BE2C (cell line): ENCODE data around the gene PRAMEF20.
"Not testable (repeated sequence)": the region's sequence is repeated elsewhere in the genome, so short reads cannot be mapped to it uniquely, and the experiment has no call there.

Experiments
- DNase-seq: peaks from one replicate; pipeline ENCODE4 v3.0.0-alpha.2; 2020
- H3K27me3 ChIP-seq: fragments of 250-450 bp; sonication (Bioruptor Pico); 2 replicates; pipeline ENCODE4 v1.5.1; 2020; ENCODE audit warnings: mild to moderate bottlenecking
- H3K36me3 ChIP-seq: fragments of 250-450 bp; sonication (Bioruptor Pico); 2 replicates; pipeline ENCODE4 v1.5.1; 2020; ENCODE audit warnings: mild to moderate bottlenecking
- H3K4me1 ChIP-seq: fragments of 250-450 bp; sonication (Bioruptor Pico); 2 replicates; pipeline ENCODE4 v1.5.1; 2020
- H3K4me3 ChIP-seq: 2 replicates; pipeline ENCODE4 v1.5.1; 2011; ENCODE audit warnings: low read depth, low read length
- H3K9me3 ChIP-seq: fragments of 250-450 bp; sonication (Bioruptor Pico); 2 replicates; pipeline ENCODE4 v1.5.1; 2020
- CTCF ChIP-seq: IDR thresholded peaks from 2 replicates; pipeline ENCODE4 v1.5.1; 2012; ENCODE audit warnings: mild to moderate bottlenecking, low read depth, low read length

Gene PRAMEF20

GRCh38 chr1:13430495-13430894 is 20.2 kb downstream of the PRAMEF20 start:
- no peaks in the 10 kb centered on the region for H3K9me3 ChIP-seq
- H3K4me1 ChIP-seq, result no peaks in the 10 kb centered on the region
- TF ChIP-seq CTCF, result no peak
- no peak overlapping the region for H3K4me3 ChIP-seq
- DNase-seq, result no peak
- H3K36me3 ChIP-seq, result no peaks in the 10 kb centered on the region
- H3K27me3 ChIP-seq, result no peaks in the 10 kb centered on the region

GRCh38 chr1:13432251-13432650 is 22.0 kb downstream of the PRAMEF20 start:
- no peak for TF ChIP-seq CTCF
- Histone ChIP-seq H3K36me3 (no peaks in the 10 kb centered on the region), H3K4me1 (no peaks in the 10 kb centered on the region), H3K27me3 (no peaks in the 10 kb centered on the region), H3K4me3 (no peak overlapping the region), H3K9me3 (no peaks in the 10 kb centered on the region)
- DNase-seq, result no peak

DNA sequence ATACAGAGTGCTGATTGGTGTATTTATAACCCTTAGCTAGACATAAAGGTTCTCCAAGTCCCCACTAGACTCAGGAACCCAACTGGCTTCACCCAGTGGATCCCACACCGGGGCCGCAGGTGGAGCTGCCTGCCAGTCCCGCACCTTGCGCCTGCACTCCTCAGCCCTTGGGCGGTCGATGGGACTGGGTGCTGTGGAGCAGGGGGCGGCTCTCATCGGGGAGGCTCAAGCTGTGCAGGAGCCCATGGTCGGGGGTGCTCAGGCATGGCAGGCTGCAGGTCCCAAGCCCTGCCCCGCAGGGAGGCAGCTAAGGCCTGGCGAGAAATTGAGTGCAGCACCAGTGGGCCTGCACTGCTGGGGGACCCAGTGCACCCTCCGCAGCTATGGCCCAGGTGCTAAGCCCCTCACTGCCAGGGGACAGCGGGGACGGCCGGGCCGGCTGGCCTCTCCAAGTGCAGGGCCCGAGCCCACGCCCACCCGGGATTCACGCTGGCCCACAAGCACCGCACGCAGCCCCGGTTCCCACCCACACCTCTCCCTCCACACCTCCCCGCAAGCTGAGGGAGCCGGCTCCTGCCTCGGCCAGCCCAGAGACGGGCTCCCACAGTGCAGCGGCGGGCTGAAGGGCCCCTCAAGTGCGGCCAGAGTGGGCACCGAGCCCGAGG is 23.6 kb downstream of the PRAMEF20 start:
- H3K36me3 ChIP-seq, H3K27me3 ChIP-seq, H3K4me3 ChIP-seq, H3K9me3 ChIP-seq, DNase-seq, H3K4me1 ChIP-seq: not testable (repeated sequence)

GRCh38 chr1:13435458-13435857 is 25.2 kb downstream of the PRAMEF20 start:
- TF ChIP-seq CTCF, result no peak
- Histone ChIP-seq H3K4me3 (no peak overlapping the region), H3K9me3 (no peaks in the 10 kb centered on the region), H3K4me1 (no peaks in the 10 kb centered on the region), H3K36me3 (no peaks in the 10 kb centered on the region), H3K27me3 (no peaks in the 10 kb centered on the region)
- no peak for DNase-seq

DNA sequence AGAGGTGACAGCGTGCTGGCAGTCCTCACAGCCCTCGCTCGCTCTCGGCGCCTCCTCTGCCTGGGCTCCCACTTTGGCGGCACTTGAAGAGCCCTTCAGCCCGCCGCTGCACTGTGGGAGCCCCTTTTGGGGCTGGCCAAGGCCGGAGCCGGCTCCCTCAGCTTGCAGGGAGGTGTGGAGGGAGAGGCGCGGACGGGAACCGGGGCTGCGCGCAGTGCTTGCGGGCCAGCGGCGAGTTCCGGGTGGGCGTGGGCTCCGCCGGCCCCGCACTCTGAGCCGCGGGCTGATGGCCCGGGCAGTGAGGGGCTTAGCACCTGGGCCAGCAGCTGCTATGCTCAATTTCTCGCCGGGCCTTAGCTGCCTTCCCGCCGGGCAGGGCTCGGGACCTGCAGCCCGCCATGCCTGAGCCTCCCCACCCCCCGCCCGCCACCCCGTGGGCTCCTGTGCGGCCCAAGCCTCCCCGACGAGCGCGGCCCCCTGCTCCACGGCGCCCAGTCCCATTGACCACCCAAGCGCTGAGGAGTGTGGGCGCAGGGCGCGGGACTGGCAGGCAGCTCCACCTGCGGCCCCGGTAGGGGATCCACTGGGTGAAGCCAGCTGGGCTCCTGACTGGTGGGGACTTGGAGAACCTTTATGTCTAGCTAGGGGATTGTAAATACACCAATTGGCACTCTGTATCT is 29.0 kb downstream of the PRAMEF20 start:
- H3K4me3 ChIP-seq, H3K36me3 ChIP-seq, H3K9me3 ChIP-seq, DNase-seq, H3K4me1 ChIP-seq, H3K27me3 ChIP-seq: not testable (repeated sequence)

DNA sequence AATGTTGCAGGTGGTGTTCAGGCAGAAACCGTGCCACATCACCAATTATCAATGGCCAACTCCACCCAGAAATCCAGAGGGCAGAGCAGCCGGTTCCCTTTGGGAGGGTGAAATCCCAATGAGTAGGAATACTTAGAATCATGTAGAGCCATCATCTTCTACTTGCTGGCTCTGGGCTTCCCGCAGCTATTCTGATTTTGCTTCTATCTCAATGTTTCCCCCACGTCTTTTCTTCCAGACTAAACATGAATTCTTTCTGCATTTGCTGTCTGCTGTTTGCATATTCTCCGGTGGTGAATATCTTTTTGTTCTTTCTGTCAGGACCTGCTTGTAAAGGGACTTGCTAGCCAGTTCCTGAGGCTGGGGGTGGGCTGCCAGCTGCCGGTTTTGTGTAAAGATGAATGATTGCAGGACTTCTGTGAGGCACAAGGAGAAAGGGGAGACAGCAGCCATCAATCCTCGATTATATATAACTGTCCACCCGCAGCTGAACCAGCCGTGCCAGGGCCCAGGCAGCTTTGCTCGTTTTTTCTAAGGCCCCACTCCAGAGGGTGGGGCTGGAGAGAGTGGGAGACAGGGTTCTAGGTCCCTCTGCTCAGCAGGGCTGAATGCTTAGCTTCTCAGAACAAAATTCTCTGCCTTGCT is 33.2 kb downstream of the PRAMEF20 start:
- no peaks in the 10 kb centered on the region for H3K9me3 ChIP-seq
- DNase-seq, result no peak
- H3K4me1 ChIP-seq, result no peaks in the 10 kb centered on the region
- TF ChIP-seq CTCF, result no peak
- no peaks in the 10 kb centered on the region for H3K27me3 ChIP-seq
- H3K4me3 ChIP-seq, result no peak overlapping the region
- no peaks in the 10 kb centered on the region for H3K36me3 ChIP-seq

GRCh38 chr1:13450204-13450603 is 40.0 kb downstream of the PRAMEF20 start:
- Histone ChIP-seq H3K27me3 (no peaks in the 10 kb centered on the region), H3K36me3 (no peaks in the 10 kb centered on the region), H3K9me3 (no peaks in the 10 kb centered on the region), H3K4me3 (no peak overlapping the region), H3K4me1 (no peaks in the 10 kb centered on the region)
- TF ChIP-seq CTCF, result no peak
- no peak for DNase-seq
